K562 (cell line): ENCODE data around the gene TBX10.

ENCODE experiments used
- CTCF ChIP-seq, 3 experiments: IDR thresholded peaks in 2 of 3; conservative IDR thresholded peaks in 1 of 3; 2 replicates each; pipeline ENCODE4 v1.5.1; 2011 to 2012; ENCODE audit warnings: low read length in 3 of 3, mild to moderate bottlenecking in 3 of 3, control low read depth in 2 of 3, improper control_type of control experiment in 1 of 3, inconsistent platforms in 1 of 3, low read depth in 1 of 3, mixed read lengths in 1 of 3, moderate library complexity in 1 of 3; ENCODE audit not compliant: insufficient read depth in 2 of 3
- E2F5 ChIP-seq: sonication (generic); formaldehyde crosslinking; IDR thresholded peaks from 2 replicates; pipeline ENCODE4 v1.8.0; 2022; ENCODE audit warnings: mild to moderate bottlenecking, missing genetic modification reagents
- EZH2 ChIP-seq: IDR thresholded peaks from 2 replicates; pipeline ENCODE4 v1.6.1; 2012; ENCODE audit warnings: low read depth, mild to moderate bottlenecking, inconsistent platforms, low read length, borderline replicate concordance
- POLR2A ChIP-seq: fragments of 450-650 bp; conservative IDR thresholded peaks from 2 replicates; pipeline ENCODE4 v1.6.1; 2016
- TCF15 ChIP-seq: fragments of 250-450 bp; sonication (Bioruptor Pico); IDR thresholded peaks from 2 replicates; pipeline ENCODE4 v1.8.0; 2022; ENCODE audit warnings: moderate library complexity, mild to moderate bottlenecking, inconsistent platforms
- ZBTB43 ChIP-seq: sonication (generic); formaldehyde crosslinking; IDR thresholded peaks from 2 replicates; pipeline ENCODE4 v1.8.0; 2023; ENCODE audit warnings: mild to moderate bottlenecking, missing genetic modification reagents
- ZFP36 ChIP-seq: fragments of 150-350 bp; IDR thresholded peaks from 2 replicates; pipeline ENCODE4 v1.6.1; 2018; ENCODE audit warnings: low read length, low read depth; ENCODE audit not compliant: partially characterized antibody

GRCh38 chr11:67664213-67664585 is 24.6 kb upstream of the TBX10 start:
- TF ChIP-seq ZBTB43 (CRISPR knock-in tag), result no peak
- TF ChIP-seq EZH2, result no peak
- no peak for TF ChIP-seq E2F5 (CRISPR knock-in tag)
- no peak for TF ChIP-seq ZFP36
- TF ChIP-seq TCF15 (CRISPR knock-in tag), result no peak
- no peak for TF ChIP-seq POLR2A
- no peak for TF ChIP-seq CTCF (IDR thresholded peaks at IDR 0.05 in 2 of 3, conservative IDR thresholded peaks at IDR 0.05 in 1 of 3; ENCODE audit: insufficient read depth in 2 of 3, low read depth in 1 of 3, low read length in 3 of 3)
